K562 (cell line): ENCODE measurements around the gene HLA-DPA1. TPM values are rescaled to one million over a fixed set of nuclear protein-coding genes. Genes with fewer than 3 reads are reported as not detected.

ENCODE experiments used
- ATAC-seq: fragments of 200-7000 bp; cut with Tn5 transposase; 3 replicates; pipeline ENCODE4 v1.9.1; 2020; ENCODE audit warnings: moderate library complexity
- BruUV-seq: library from RNA; stranded (reverse); fragments of 400-500 nt; replicated peaks from 2 replicates; lab custom pipeline; 2021; lab: Mats Ljungman, UMichigan
- CTCF ChIA-PET: fragments of 300-600 bp; formaldehyde crosslinking; extraction: SDS; loops from one replicate; lab custom pipeline; 2021; ENCODE audit warnings: low intra/inter-chr PET ratio; lab: Yijun Ruan, JAX
- POLR2A ChIA-PET: fragments of 300-600, 350-650 bp; sonication (Branson Sonifier 250); formaldehyde crosslinking; extraction: SDS; loops from one replicate; lab custom pipeline; 2021; ENCODE audit warnings: antibody characterized with exemption, inconsistent platforms; lab: Yijun Ruan, JAX
- DNase-seq, 4 experiments: peaks; one replicate each; pipeline versions ENCODE4 v3.0.0 to v3.0.0-alpha.2; 2011 to 2018; ENCODE audit warnings: low spot score in 3 of 4, mixed read lengths in 3 of 4; ENCODE audit errors: extremely low read depth in 1 of 4
- FAIRE-seq: peaks from 2 replicates; lab custom pipeline; 2011; peaks lifted over from hg19 to GRCh38; lab: Jason Lieb, UNC
- H2AFZ ChIP-seq: 2 replicates; pipeline ENCODE4 v1.6.0; 2011; ENCODE audit warnings: low read depth, low read length, control low read depth, inconsistent platforms
- H3K27ac ChIP-seq: fragments of 200-600 bp; 3 replicates; pipeline ENCODE4 v1.8.0; 2011; ENCODE audit warnings: low read depth, mild to moderate bottlenecking, control low read depth, inconsistent platforms, low read length, moderate library complexity, mixed read lengths; ENCODE audit errors: extremely low read depth
- H3K27me3 ChIP-seq, 2 experiments: fragments of 300-600 bp in 1 of 2; 2 replicates in 1 of 2; 3 replicates in 1 of 2; pipeline versions ENCODE4 v1.6.0 to v1.8.0; 2011; ENCODE audit warnings: inconsistent platforms in 2 of 2, low read length in 2 of 2, mild to moderate bottlenecking in 1 of 2, mixed read lengths in 1 of 2, moderate library complexity in 1 of 2; ENCODE audit not compliant: control insufficient read depth in 2 of 2, insufficient read depth in 2 of 2
- H3K36me3 ChIP-seq: fragments of 300-600 bp; 3 replicates; pipeline ENCODE4 v1.8.0; 2011; ENCODE audit warnings: mild to moderate bottlenecking, low read length, inconsistent platforms; ENCODE audit not compliant: control insufficient read depth, insufficient read depth
- H3K4me1 ChIP-seq, 2 experiments: fragments of 200-600 bp in 1 of 2; replicated peaks in 1 of 2; 2 replicates in 1 of 2; 3 replicates in 1 of 2; pipeline versions ENCODE4 v1.5.1 to v1.8.0; 2011; ENCODE audit warnings: inconsistent platforms in 2 of 2, low read length in 2 of 2, mild to moderate bottlenecking in 1 of 2, mixed read lengths in 1 of 2, moderate library complexity in 1 of 2; ENCODE audit not compliant: control insufficient read depth in 2 of 2, insufficient read depth in 2 of 2
- H3K4me2 ChIP-seq: 2 replicates; pipeline ENCODE4 v1.6.1; 2011; ENCODE audit warnings: low read length, control low read depth, inconsistent platforms, mixed read lengths; ENCODE audit not compliant: insufficient read depth
- H3K4me3 ChIP-seq: fragments of 200-600 bp; sonication (generic), shearing (Covaris generic); 2 replicates; pipeline ENCODE4 v1.5.1; 2016; ENCODE audit warnings: control low read depth, inconsistent platforms
- H3K79me2 ChIP-seq: fragments of 200-600 bp; 3 replicates; pipeline ENCODE4 v1.8.0; 2011; ENCODE audit warnings: low read length, inconsistent platforms; ENCODE audit not compliant: control insufficient read depth, insufficient read depth
- H3K9ac ChIP-seq, 2 experiments: 2 replicates each; pipeline versions ENCODE4 v1.6.0 to v1.6.1; 2011; ENCODE audit warnings: low read depth in 2 of 2, low read length in 2 of 2, control low read depth in 1 of 2, inconsistent platforms in 1 of 2, mild to moderate bottlenecking in 1 of 2, mixed read lengths in 1 of 2; ENCODE audit not compliant: insufficient read depth in 1 of 2
- H3K9me1 ChIP-seq: one replicate; pipeline ENCODE4 v1.6.0; 2011; ENCODE audit warnings: inconsistent platforms, mild to moderate bottlenecking, low read length, moderate library complexity; ENCODE audit not compliant: control insufficient read depth, insufficient read depth
- H3K9me3 ChIP-seq: replicated peaks from 2 replicates; pipeline ENCODE4 v1.5.1; 2011; ENCODE audit warnings: low read depth, low read length, inconsistent platforms; ENCODE audit not compliant: control insufficient read depth, insufficient read depth
- H4K20me1 ChIP-seq: replicated peaks from 2 replicates; pipeline ENCODE4 v1.6.1; 2011; ENCODE audit warnings: low read length, inconsistent platforms, mixed read lengths; ENCODE audit not compliant: control insufficient read depth, insufficient read depth
- BRD4 ChIP-seq: fragments of 200-600 bp; sonication (generic); IDR thresholded peaks from 2 replicates; pipeline ENCODE4 v1.6.1; 2017; ENCODE audit warnings: inconsistent platforms
- CSDE1 ChIP-seq, 2 experiments: fragments of 450-650 bp; IDR thresholded peaks; 2 replicates each; pipeline ENCODE4 v1.6.1; 2016; ENCODE audit warnings: mild to moderate bottlenecking in 1 of 2
- GATA2 ChIP-seq: sonication (generic); formaldehyde crosslinking; IDR thresholded peaks from 2 replicates; pipeline ENCODE4 v1.4.0; 2020; ENCODE audit warnings: mild to moderate bottlenecking, missing genetic modification reagents
- GATAD2A ChIP-seq: fragments of 450-650 bp; IDR thresholded peaks from 2 replicates; pipeline ENCODE4 v1.6.1; 2017
- MEIS2 ChIP-seq: fragments of 450-650 bp; IDR thresholded peaks from 2 replicates; pipeline ENCODE4 v1.6.1; 2014; ENCODE audit warnings: mild to moderate bottlenecking; ENCODE audit not compliant: partially characterized antibody
- PCBP2 ChIP-seq: fragments of 200-400 bp; formaldehyde crosslinking; IDR thresholded peaks from 2 replicates; pipeline ENCODE4 v1.6.1; 2018; ENCODE audit warnings: low read length, low read depth, mild to moderate bottlenecking, moderate library complexity; ENCODE audit not compliant: poor library complexity, severe bottlenecking
- PRPF4 ChIP-seq: fragments of 200-400 bp; formaldehyde crosslinking; IDR thresholded peaks from one replicate; pipeline ENCODE4 v1.6.1; 2017; ENCODE audit warnings: low read length, low read depth, mild to moderate bottlenecking; ENCODE audit not compliant: insufficient read depth, poor library complexity, severe bottlenecking
- SIRT6 ChIP-seq: IDR thresholded peaks from one replicate; pipeline ENCODE4 v1.6.1; 2012; ENCODE audit warnings: low read depth, mild to moderate bottlenecking, control low read depth, inconsistent platforms, low read length, moderate library complexity
- SPI1 ChIP-seq: IDR thresholded peaks from 2 replicates; pipeline ENCODE4 v1.6.1; 2011; ENCODE audit warnings: low read depth, low read length, control low read depth, borderline replicate concordance
- WGBS: fragments of 100-300 bp; shearing (Covaris generic); methylation state at CpG from one replicate; pipeline ENCODE4 v1.1.6; 2016; ENCODE audit warnings: low coverage, mixed read lengths; ENCODE audit not compliant: insufficient coverage; ENCODE audit errors: missing lambda C conversion rate; 5-methylcytosine and 5-hydroxymethylcytosine counted together
- in situ Hi-C: fragments of 300-500 bp; cut with MboI; formaldehyde crosslinking; loops from 4 replicates; pipeline ENCODE4 v1.15.0; 2018; ENCODE audit warnings: inconsistent platforms, mixed read lengths
- intact Hi-C: fragments of 100-400 bp; cut with micrococcal nuclease; formaldehyde crosslinking; loops from 2 replicates; pipeline ENCODE4 v1.14.2; 2022
- polyA plus RNA-seq, 8 experiments: library from polyadenylated mRNA; depleted of rRNA in 4 of 8; stranded (reverse) in 5 of 8; unstranded in 3 of 8; fragments of >200 nt; fragmentation: Nextera tagmentation in 2 of 8; fragmentation: Illumina TruSeq in 1 of 8; extraction: Ambion mirVana in 2 of 8; extraction: Trizol in 1 of 8; gene quantifications; 2 replicates each; pipeline versions ENCODE4 v1.2.1 to v1.2.3, GENCODE V29; 2011 to 2014; ENCODE audit warnings: inconsistent platforms in 1 of 8, missing spikeins in 1 of 8
- total RNA-seq, 7 experiments: library from RNA; depleted of rRNA in 6 of 7; stranded (reverse); fragments of >200 nt in 6 of 7; fragmentation: Illumina TruSeq in 2 of 7; extraction: Trizol in 2 of 7; gene quantifications; 2 replicates each; pipeline versions ENCODE4 v1.2.1 to v1.2.3, GENCODE V29; 2011 to 2021; ENCODE audit warnings: low replicate concordance in 1 of 7
- TF ChIP-seq, protein P1 (sequence below): fragments of 450-650 bp; IDR thresholded peaks from 2 replicates; pipeline ENCODE4 v1.6.1; 2016; ENCODE audit warnings: missing biosample characterization, missing genetic modification characterization
- TF ChIP-seq, protein P2 (sequence below): fragments of 200-800 bp; sonication (Bioruptor generic); IDR thresholded peaks from 2 replicates; pipeline ENCODE4 v1.6.1; 2017; ENCODE audit warnings: missing genetic modification characterization, missing compliant biosample characterization
- TF ChIP-seq, protein P3 (sequence below): fragments of 250-450 bp; sonication (Bioruptor Pico); IDR thresholded peaks from 2 replicates; pipeline ENCODE4 v1.4.0; 2020; ENCODE audit warnings: borderline replicate concordance

Gene HLA-DPA1
- total and polyA plus RNA-seq, 9 of the 15 experiments (the other 6 are each of a cell fraction or from before 2014, with no cell fraction given): 0.23 to 0.93 (median 0.55) TPM

DNA sequence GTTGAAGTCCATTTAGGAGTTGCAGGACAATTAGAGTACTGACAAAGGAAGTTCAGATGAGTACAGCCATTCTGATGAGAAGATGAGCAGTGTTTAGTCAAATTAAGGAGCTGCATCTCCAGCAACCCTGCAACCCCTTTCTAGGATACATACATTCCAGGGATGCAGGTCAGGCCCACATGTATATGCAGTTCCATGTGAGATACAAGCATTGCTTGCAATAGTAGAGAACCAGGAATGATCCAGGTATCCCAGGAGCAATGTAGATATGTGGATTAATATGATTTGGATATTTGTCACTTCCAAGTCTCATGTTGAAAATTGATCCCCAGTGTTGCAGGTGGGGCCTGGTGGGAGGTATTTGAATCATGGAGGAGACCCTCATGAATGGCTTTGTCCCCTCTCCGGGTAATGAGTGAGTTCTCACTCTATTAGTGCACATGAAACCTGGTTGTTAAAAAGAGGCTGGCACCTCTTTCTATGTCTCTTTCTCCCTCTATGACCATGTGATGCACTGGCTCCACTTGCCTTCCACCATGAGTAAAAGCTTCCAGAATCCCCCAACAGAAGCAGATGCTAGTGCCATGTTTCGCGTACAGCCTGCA, 6.4 kb downstream of the HLA-DPA1 start:
- BruUV-seq: no TSS peak
- no peak overlapping the region for H2AFZ ChIP-seq
- no peak overlapping the region for H3K4me2 ChIP-seq
- ChIA-PET CTCF (no interaction called here), POLR2A (interaction anchor here (0.6 kb wide), 1 partner anchor 520 kb away, joined by 3 read pairs; no protein-coding TSS in a partner anchor)
- H3K27me3 ChIP-seq: peaks cover 13 to 19% of the 10 kb centered on the region in 2 experiments; a peak in 4 of 5 replicates
- ATAC-seq (no peak), DNase-seq (no peak), FAIRE-seq (no peak)
- 0% methylated on average over 3 of the region's 3 CpGs for WGBS
- intact Hi-C loops: no loop called here
- H3K4me3 ChIP-seq: no peak overlapping the region
- in situ Hi-C loops: no loop called here
- H3K9ac ChIP-seq: no peak overlapping the region
- no peaks in the 10 kb centered on the region for H3K36me3 ChIP-seq
- H4K20me1 ChIP-seq: no peaks in the 10 kb centered on the region
- H3K27ac ChIP-seq: no peak overlapping the region
- TF ChIP-seq PCBP2: no peak
- TF ChIP-seq, protein P1, sequence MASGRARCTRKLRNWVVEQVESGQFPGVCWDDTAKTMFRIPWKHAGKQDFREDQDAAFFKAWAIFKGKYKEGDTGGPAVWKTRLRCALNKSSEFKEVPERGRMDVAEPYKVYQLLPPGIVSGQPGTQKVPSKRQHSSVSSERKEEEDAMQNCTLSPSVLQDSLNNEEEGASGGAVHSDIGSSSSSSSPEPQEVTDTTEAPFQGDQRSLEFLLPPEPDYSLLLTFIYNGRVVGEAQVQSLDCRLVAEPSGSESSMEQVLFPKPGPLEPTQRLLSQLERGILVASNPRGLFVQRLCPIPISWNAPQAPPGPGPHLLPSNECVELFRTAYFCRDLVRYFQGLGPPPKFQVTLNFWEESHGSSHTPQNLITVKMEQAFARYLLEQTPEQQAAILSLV (tag): no peak
- no peak for TF ChIP-seq PRPF4
- no peaks in the 10 kb centered on the region; the same call in 1 of the 2 replicates for H3K9me3 ChIP-seq
- no peaks in the 10 kb centered on the region for H3K4me1 ChIP-seq
- no peaks in the 10 kb centered on the region for H3K9me1 ChIP-seq
- no peaks in the 10 kb centered on the region for H3K79me2 ChIP-seq

DNA sequence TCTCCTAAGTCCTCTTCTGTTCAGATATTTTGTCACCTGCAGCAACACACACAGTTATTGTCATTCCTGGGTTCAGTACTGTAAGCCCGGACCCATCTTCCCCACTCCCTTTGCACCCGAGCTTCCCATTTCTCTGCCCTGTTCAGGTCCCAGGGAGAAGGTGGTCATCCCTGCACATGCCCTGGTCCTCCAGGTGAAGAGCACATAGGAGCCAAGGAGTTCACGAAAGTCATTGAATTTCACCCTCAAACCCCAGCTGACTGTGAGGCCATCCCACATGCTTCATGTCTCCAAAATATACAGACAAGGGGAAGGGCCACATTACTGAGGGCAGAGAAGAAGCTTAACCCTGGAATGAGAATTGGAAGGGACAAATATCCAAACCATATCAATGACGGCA, 8.1 kb downstream of the HLA-DPA1 start:
- Histone ChIP-seq H2AFZ (no peak overlapping the region), H3K27me3 (peaks cover 5 to 13% of the 10 kb centered on the region in 2 experiments; a peak in 4 of 5 replicates), H3K36me3 (no peaks in the 10 kb centered on the region), H4K20me1 (no peaks in the 10 kb centered on the region), H3K4me3 (no peak overlapping the region), H3K9me3 (no peaks in the 10 kb centered on the region; the same call in 1 of the 2 replicates), H3K4me1 (no peaks in the 10 kb centered on the region), H3K9me1 (no peaks in the 10 kb centered on the region), H3K27ac (no peak overlapping the region), H3K9ac (no peak overlapping the region), H3K4me2 (no peak overlapping the region), H3K79me2 (no peaks in the 10 kb centered on the region)
- POLR2A ChIA-PET: interaction anchor here (0.7 to 1.3 kb wide), 2 partner anchors 10 to 202 kb away, joined by 3 to 4 read pairs; partner anchors contain the start of gene HLA-DPB1
- no peak for DNase-seq
- intact Hi-C loops: no loop called here
- FAIRE-seq: no peak
- no peak for ATAC-seq
- WGBS: 3% methylated on average over 4 of the region's 4 CpGs
- in situ Hi-C loops: no loop called here
- BruUV-seq: no TSS peak
- CTCF ChIA-PET: no interaction called here
- TF ChIP-seq SIRT6 (no peak), CSDE1 (IDR thresholded peaks at IDR 0.05) (no peak), SPI1 (no peak), MEIS2 (no peak), GATAD2A (no peak), BRD4 (no peak), GATA2 (no peak)
- TF ChIP-seq, protein P2, sequence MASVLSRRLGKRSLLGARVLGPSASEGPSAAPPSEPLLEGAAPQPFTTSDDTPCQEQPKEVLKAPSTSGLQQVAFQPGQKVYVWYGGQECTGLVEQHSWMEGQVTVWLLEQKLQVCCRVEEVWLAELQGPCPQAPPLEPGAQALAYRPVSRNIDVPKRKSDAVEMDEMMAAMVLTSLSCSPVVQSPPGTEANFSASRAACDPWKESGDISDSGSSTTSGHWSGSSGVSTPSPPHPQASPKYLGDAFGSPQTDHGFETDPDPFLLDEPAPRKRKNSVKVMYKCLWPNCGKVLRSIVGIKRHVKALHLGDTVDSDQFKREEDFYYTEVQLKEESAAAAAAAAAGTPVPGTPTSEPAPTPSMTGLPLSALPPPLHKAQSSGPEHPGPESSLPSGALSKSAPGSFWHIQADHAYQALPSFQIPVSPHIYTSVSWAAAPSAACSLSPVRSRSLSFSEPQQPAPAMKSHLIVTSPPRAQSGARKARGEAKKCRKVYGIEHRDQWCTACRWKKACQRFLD: no peak
- TF ChIP-seq, protein P3, sequence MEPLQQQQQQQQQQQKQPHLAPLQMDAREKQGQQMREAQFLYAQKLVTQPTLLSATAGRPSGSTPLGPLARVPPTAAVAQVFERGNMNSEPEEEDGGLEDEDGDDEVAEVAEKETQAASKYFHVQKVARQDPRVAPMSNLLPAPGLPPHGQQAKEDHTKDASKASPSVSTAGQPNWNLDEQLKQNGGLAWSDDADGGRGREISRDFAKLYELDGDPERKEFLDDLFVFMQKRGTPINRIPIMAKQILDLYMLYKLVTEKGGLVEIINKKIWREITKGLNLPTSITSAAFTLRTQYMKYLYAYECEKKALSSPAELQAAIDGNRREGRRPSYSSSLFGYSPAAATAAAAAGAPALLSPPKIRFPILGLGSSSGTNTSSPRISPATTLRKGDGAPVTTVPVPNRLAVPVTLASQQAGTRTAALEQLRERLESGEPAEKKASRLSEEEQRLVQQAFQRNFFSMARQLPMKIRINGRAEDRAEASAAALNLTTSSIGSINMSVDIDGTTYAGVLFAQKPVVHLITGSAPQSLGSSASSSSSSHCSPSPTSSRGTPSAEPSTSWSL (CRISPR knock-in tag): no peak
